HEK293 (cell line): ENCODE data around the gene CPLX3.

Source experiments
- GLI2 ChIP-seq: fragments of 450-650 bp; formaldehyde crosslinking; IDR thresholded peaks from 2 replicates; pipeline ENCODE4; 2017; ENCODE audit warnings: missing biosample characterization, missing genetic modification characterization, low read depth, borderline replicate concordance
- GLI4 ChIP-seq: fragments of 450-650 bp; formaldehyde crosslinking; IDR thresholded peaks from 2 replicates; pipeline ENCODE4 v1.5.1; 2016; ENCODE audit warnings: missing biosample characterization, missing genetic modification characterization
- GLIS1 ChIP-seq: fragments of 450-650 bp; formaldehyde crosslinking; IDR thresholded peaks from 2 replicates; pipeline ENCODE4 v1.5.1; 2016; ENCODE audit warnings: missing biosample characterization, missing genetic modification characterization
- GLIS2 ChIP-seq: fragments of 450-650 bp; formaldehyde crosslinking; IDR thresholded peaks from 2 replicates; pipeline ENCODE4 v1.5.1; 2016; ENCODE audit warnings: missing biosample characterization, missing genetic modification characterization
- KLF1 ChIP-seq: fragments of 450-650 bp; formaldehyde crosslinking; IDR thresholded peaks from 2 replicates; pipeline ENCODE4 v1.5.1; 2016; ENCODE audit warnings: missing biosample characterization, missing genetic modification characterization
- KLF9 ChIP-seq: fragments of 450-650 bp; formaldehyde crosslinking; IDR thresholded peaks from 2 replicates; pipeline ENCODE4 v1.5.1; 2016; ENCODE audit warnings: missing biosample characterization, missing genetic modification characterization, low read depth
- MZF1 ChIP-seq: fragments of 450-650 bp; formaldehyde crosslinking; IDR thresholded peaks from 2 replicates; pipeline ENCODE4 v1.5.1; 2017; ENCODE audit warnings: missing biosample characterization, missing genetic modification characterization, borderline replicate concordance
- PRDM6 ChIP-seq: fragments of 450-650 bp; formaldehyde crosslinking; IDR thresholded peaks from 2 replicates; pipeline ENCODE4 v1.5.1; 2017; ENCODE audit warnings: missing biosample characterization, missing genetic modification characterization
- TRIM28 ChIP-seq: IDR thresholded peaks from 2 replicates; pipeline ENCODE4 v1.6.1; 2011; ENCODE audit warnings: low read length, control low read depth, borderline replicate concordance
- ZEB2 ChIP-seq: fragments of 450-650 bp; formaldehyde crosslinking; IDR thresholded peaks from 2 replicates; pipeline ENCODE4 v1.5.1; 2016; ENCODE audit warnings: missing biosample characterization, missing genetic modification characterization
- ZFP3 ChIP-seq: fragments of 450-650 bp; formaldehyde crosslinking; IDR thresholded peaks from 2 replicates; pipeline ENCODE4 v1.5.1; 2016; ENCODE audit warnings: low read depth, missing biosample characterization, missing genetic modification characterization
- ZIC2 ChIP-seq: fragments of 450-650 bp; formaldehyde crosslinking; IDR thresholded peaks from 2 replicates; pipeline ENCODE4 v1.5.1; 2016; ENCODE audit warnings: missing biosample characterization, missing genetic modification characterization
- ZNF114 ChIP-seq: fragments of 450-650 bp; formaldehyde crosslinking; IDR thresholded peaks from 2 replicates; pipeline ENCODE4 v1.5.0; 2017; ENCODE audit warnings: missing biosample characterization, missing genetic modification characterization
- ZNF148 ChIP-seq: fragments of 450-650 bp; formaldehyde crosslinking; IDR thresholded peaks from 2 replicates; pipeline ENCODE4 v1.5.0; 2017; ENCODE audit warnings: missing biosample characterization, missing genetic modification characterization, borderline replicate concordance
- ZNF18 ChIP-seq: fragments of 450-650 bp; formaldehyde crosslinking; IDR thresholded peaks from 2 replicates; pipeline ENCODE4 v1.5.1; 2016; ENCODE audit warnings: missing biosample characterization, missing genetic modification characterization
- ZNF214 ChIP-seq: fragments of 450-650 bp; formaldehyde crosslinking; IDR thresholded peaks from 2 replicates; pipeline ENCODE4 v1.5.1; 2017; ENCODE audit warnings: missing biosample characterization, mild to moderate bottlenecking, missing genetic modification characterization, borderline replicate concordance
- ZNF221 ChIP-seq: fragments of 450-650 bp; formaldehyde crosslinking; IDR thresholded peaks from 2 replicates; pipeline ENCODE4 v1.5.1; 2017; ENCODE audit warnings: missing biosample characterization, missing genetic modification characterization, borderline replicate concordance
- ZNF223 ChIP-seq: fragments of 450-650 bp; formaldehyde crosslinking; IDR thresholded peaks from 2 replicates; pipeline ENCODE4 v1.5.1; 2016; ENCODE audit warnings: missing biosample characterization, missing genetic modification characterization
- ZNF23 ChIP-seq: fragments of 450-650 bp; formaldehyde crosslinking; IDR thresholded peaks from 2 replicates; pipeline ENCODE4 v1.5.1; 2016; ENCODE audit warnings: missing biosample characterization, missing genetic modification characterization, borderline replicate concordance
- ZNF335 ChIP-seq: fragments of 450-650 bp; formaldehyde crosslinking; conservative IDR thresholded peaks from 2 replicates; pipeline ENCODE4 v1.5.1; 2016; ENCODE audit warnings: missing biosample characterization, missing genetic modification characterization
- ZNF366 ChIP-seq: fragments of 450-650 bp; formaldehyde crosslinking; conservative IDR thresholded peaks from 2 replicates; pipeline ENCODE4 v1.5.1; 2016; ENCODE audit warnings: missing biosample characterization, missing genetic modification characterization
- ZNF391 ChIP-seq: fragments of 450-650 bp; formaldehyde crosslinking; IDR thresholded peaks from 2 replicates; pipeline ENCODE4 v1.5.1; 2016; ENCODE audit warnings: low read depth, missing biosample characterization, missing genetic modification characterization, borderline replicate concordance
- ZNF416 ChIP-seq: fragments of 450-650 bp; formaldehyde crosslinking; IDR thresholded peaks from 2 replicates; pipeline ENCODE4 v1.5.1; 2016; ENCODE audit warnings: missing biosample characterization, missing genetic modification characterization
- ZNF473 ChIP-seq: fragments of 450-650 bp; formaldehyde crosslinking; IDR thresholded peaks from 2 replicates; pipeline ENCODE4 v1.5.1; 2017; ENCODE audit warnings: missing biosample characterization, missing genetic modification characterization
- ZNF488 ChIP-seq: fragments of 450-650 bp; formaldehyde crosslinking; IDR thresholded peaks from 2 replicates; pipeline ENCODE4 v1.5.1; 2016; ENCODE audit warnings: missing biosample characterization, missing genetic modification characterization
- ZNF510 ChIP-seq: fragments of 450-650 bp; formaldehyde crosslinking; IDR thresholded peaks from 2 replicates; pipeline ENCODE4 v1.5.1; 2018; ENCODE audit warnings: mild to moderate bottlenecking, missing genetic modification characterization, missing biosample characterization; ENCODE audit not compliant: insufficient replicate concordance
- ZNF560 ChIP-seq: fragments of 450-650 bp; formaldehyde crosslinking; IDR thresholded peaks from 2 replicates; pipeline ENCODE4 v1.5.1; 2017; ENCODE audit warnings: missing biosample characterization, missing genetic modification characterization, borderline replicate concordance
- ZNF580 ChIP-seq: fragments of 450-650 bp; formaldehyde crosslinking; IDR thresholded peaks from 2 replicates; pipeline ENCODE4 v1.5.1; 2016; ENCODE audit warnings: missing biosample characterization, missing genetic modification characterization
- ZNF585B ChIP-seq: fragments of 450-650 bp; formaldehyde crosslinking; IDR thresholded peaks from 2 replicates; pipeline ENCODE4 v1.5.1; 2016; ENCODE audit warnings: missing biosample characterization, missing genetic modification characterization
- ZNF600 ChIP-seq: fragments of 450-650 bp; formaldehyde crosslinking; IDR thresholded peaks from 2 replicates; pipeline ENCODE4 v1.5.1; 2016; ENCODE audit warnings: missing biosample characterization, missing genetic modification characterization
- ZNF624 ChIP-seq: fragments of 450-650 bp; formaldehyde crosslinking; IDR thresholded peaks from 2 replicates; pipeline ENCODE4 v1.5.1; 2017; ENCODE audit warnings: missing biosample characterization, missing genetic modification characterization
- ZNF626 ChIP-seq: fragments of 450-650 bp; sonication (Bioruptor Pico); formaldehyde crosslinking; IDR thresholded peaks from 2 replicates; pipeline ENCODE4 v1.5.1; 2018; ENCODE audit warnings: missing biosample characterization, missing genetic modification characterization, inconsistent platforms
- ZNF660 ChIP-seq: fragments of 450-650 bp; IDR thresholded peaks from 2 replicates; pipeline ENCODE4 v1.5.1; 2018; ENCODE audit warnings: missing biosample characterization, mild to moderate bottlenecking, missing genetic modification characterization
- ZNF701 ChIP-seq: fragments of 450-650 bp; formaldehyde crosslinking; IDR thresholded peaks from 2 replicates; pipeline ENCODE4 v1.5.1; 2016; ENCODE audit warnings: missing biosample characterization, missing genetic modification characterization

CPLX3 gene

GRCh38 chr15:74842581-74843444 is 16.4 kb downstream of the CPLX3 start, which contains the start of gene ULK3 (continued):
- no peak for TF ChIP-seq ZNF560 (tag by site-specific recombination)
- TF ChIP-seq GLIS2 (tag by site-specific recombination): peak; percentile 90
- TF ChIP-seq ZNF600 (tag by site-specific recombination): peak; percentile 78
- no peak for TF ChIP-seq ZNF624
- no peak for TF ChIP-seq ZNF580
- TF ChIP-seq ZNF335 (tag by site-specific recombination): peak; percentile 98
- no peak for TF ChIP-seq ZNF148 (tag by site-specific recombination)
- no peak for TF ChIP-seq ZNF701
- TF ChIP-seq TRIM28: no peak; the same call in 1 of the 2 replicates
- no peak for TF ChIP-seq ZNF214 (tag by site-specific recombination)
- TF ChIP-seq ZNF391 (tag by site-specific recombination): peak; percentile 58; the same call in 1 of the 2 replicates
- no peak for TF ChIP-seq ZNF626 (tag by site-specific recombination)
- peak; percentile 86; the same call in 1 of the 2 replicates for TF ChIP-seq GLIS1
- TF ChIP-seq ZNF366 (tag by site-specific recombination): no peak
- no peak for TF ChIP-seq ZNF473 (tag by site-specific recombination)
- no peak for TF ChIP-seq GLI2 (tag by site-specific recombination)
- TF ChIP-seq KLF1: peak; percentile 85
- TF ChIP-seq ZNF223 (tag by site-specific recombination): 0 out of 2 replicates have a peak, but pooled peaks have one; percentile 61
- TF ChIP-seq ZIC2 (tag by site-specific recombination): peak; percentile 53
- no peak for TF ChIP-seq GLI4 (tag by site-specific recombination)
- TF ChIP-seq KLF9 (tag by site-specific recombination): peak; percentile 36; the same call in 1 of the 2 replicates
- peak; percentile 94 for TF ChIP-seq ZEB2 (tag by site-specific recombination)
- TF ChIP-seq ZNF660 (tag by site-specific recombination): peak; percentile 90
- TF ChIP-seq ZNF585B (tag by site-specific recombination): no peak
- no peak for TF ChIP-seq ZNF18 (tag by site-specific recombination)
- no peak for TF ChIP-seq ZNF23 (tag by site-specific recombination)
- TF ChIP-seq ZNF114 (tag by site-specific recombination): no peak
- no peak for TF ChIP-seq ZNF416 (tag by site-specific recombination)
- no peak for TF ChIP-seq PRDM6 (tag by site-specific recombination)
- TF ChIP-seq ZNF221 (tag by site-specific recombination): no peak; the same call in 1 of the 2 replicates
- TF ChIP-seq ZFP3 (tag by site-specific recombination): no peak
- no peak for TF ChIP-seq ZNF510
- peak; percentile 35; the same call in 1 of the 2 replicates for TF ChIP-seq ZNF488 (tag by site-specific recombination)
- TF ChIP-seq MZF1 (tag by site-specific recombination): no peak; the same call in 1 of the 2 replicates
